ENCODE data around the gene MTOR.

The MTOR gene

GRCh38 chr1:11152755-11153154 is 109.6 kb downstream of the MTOR start:
- Histone ChIP-seq H3F3A (ENCODE audit: insufficient read depth, low read length) (no peaks in the 10 kb centered on the region), H2AFZ (ENCODE audit: low read length) (no peak overlapping the region), H3K9me2 (replicated peaks; ENCODE audit: insufficient read depth, low read length) (no peaks in the 10 kb centered on the region), H4K20me1 (ENCODE audit: insufficient read depth, low read length) (no peaks in the 10 kb centered on the region), H3K4me2 (ENCODE audit: low read depth, low read length) (no peak overlapping the region), H3K27ac (ENCODE audit: low read length) (no peak overlapping the region), H3K9ac (ENCODE audit: low read length) (no peak overlapping the region), H3K4me1 (ENCODE audit: low read length) (no peaks in the 10 kb centered on the region), H3K4me3 (ENCODE audit: low read length) (no peak overlapping the region), H3K9me3 (replicated peaks; ENCODE audit: insufficient read depth, low read length) (no peaks in the 10 kb centered on the region), H3K36me3 (replicated peaks; ENCODE audit: insufficient read depth, low read length) (no peaks in the 10 kb centered on the region), H3K27me3 (replicated peaks; ENCODE audit: insufficient read depth, low read length) (no peaks in the 10 kb centered on the region), H3K79me2 (ENCODE audit: low read length) (no peaks in the 10 kb centered on the region)
- TF ChIP-seq EZH2 (optimal IDR thresholded peaks at IDR 0.05; ENCODE audit: low read depth, low read length) (no peak), CTCF (IDR thresholded peaks at IDR 0.05; ENCODE audit: low read length) (no peak), EZH2phosphoT487 (IDR thresholded peaks at IDR 0.05; ENCODE audit: low read length) (no peak)
- no peak for DNase-seq

GRCh38 chr1:11151826-11152612 is 110.3 kb downstream of the MTOR start:
- no peak for DNase-seq

GRCh38 chr1:11151114-11151513 is 111.2 kb downstream of the MTOR start:
- TF ChIP-seq EZH2phosphoT487 (IDR thresholded peaks at IDR 0.05; ENCODE audit: low read length), result no peak
- TF ChIP-seq CTCF (IDR thresholded peaks at IDR 0.05; ENCODE audit: low read length), result no peak
- TF ChIP-seq EZH2 (optimal IDR thresholded peaks at IDR 0.05; ENCODE audit: low read depth, low read length), result no peak
- H3K79me2 ChIP-seq (ENCODE audit: low read length), result no peaks in the 10 kb centered on the region
- H4K20me1 ChIP-seq (ENCODE audit: insufficient read depth, low read length), result no peaks in the 10 kb centered on the region
- no peaks in the 10 kb centered on the region for H3K9me3 ChIP-seq (replicated peaks; ENCODE audit: insufficient read depth, low read length)
- H3K36me3 ChIP-seq (replicated peaks; ENCODE audit: insufficient read depth, low read length), result no peaks in the 10 kb centered on the region
- no peaks in the 10 kb centered on the region for H3K27me3 ChIP-seq (replicated peaks; ENCODE audit: insufficient read depth, low read length)
- H3K9me2 ChIP-seq (replicated peaks; ENCODE audit: insufficient read depth, low read length), result no peaks in the 10 kb centered on the region
- H3K4me2 ChIP-seq (ENCODE audit: low read depth, low read length), result no peak overlapping the region
- DNase-seq, result no peak
- no peak overlapping the region for H3K9ac ChIP-seq (ENCODE audit: low read length)
- no peak overlapping the region for H3K4me3 ChIP-seq (ENCODE audit: low read length)
- H2AFZ ChIP-seq (ENCODE audit: low read length), result no peak overlapping the region
- no peak overlapping the region for H3K27ac ChIP-seq (ENCODE audit: low read length)
- no peaks in the 10 kb centered on the region for H3F3A ChIP-seq (ENCODE audit: insufficient read depth, low read length)
- no peaks in the 10 kb centered on the region for H3K4me1 ChIP-seq (ENCODE audit: low read length)

More at GRCh38 chr1:11151826-11152612, 110.3 kb downstream of the MTOR start:
- no peak for TF ChIP-seq CTCF (IDR thresholded peaks at IDR 0.05; ENCODE audit: low read length)
- no peak for TF ChIP-seq EZH2 (optimal IDR thresholded peaks at IDR 0.05; ENCODE audit: low read depth, low read length)
- no peaks in the 10 kb centered on the region for H3K9me2 ChIP-seq (replicated peaks; ENCODE audit: insufficient read depth, low read length)
- no peaks in the 10 kb centered on the region for H3K27me3 ChIP-seq (replicated peaks; ENCODE audit: insufficient read depth, low read length)
- no peaks in the 10 kb centered on the region for H3K36me3 ChIP-seq (replicated peaks; ENCODE audit: insufficient read depth, low read length)
- H3K79me2 ChIP-seq (ENCODE audit: low read length), result no peaks in the 10 kb centered on the region
- no peaks in the 10 kb centered on the region for H3K9me3 ChIP-seq (replicated peaks; ENCODE audit: insufficient read depth, low read length)
- H4K20me1 ChIP-seq (ENCODE audit: insufficient read depth, low read length), result no peaks in the 10 kb centered on the region
- H3K9ac ChIP-seq (ENCODE audit: low read length), result no peak overlapping the region
- no peaks in the 10 kb centered on the region for H3F3A ChIP-seq (ENCODE audit: insufficient read depth, low read length)
- no peak overlapping the region for H3K4me3 ChIP-seq (ENCODE audit: low read length)
- no peaks in the 10 kb centered on the region for H3K4me1 ChIP-seq (ENCODE audit: low read length)
- H2AFZ ChIP-seq (ENCODE audit: low read length), result no peak overlapping the region
- H3K27ac ChIP-seq (ENCODE audit: low read length), result no peak overlapping the region
- no peak overlapping the region for H3K4me2 ChIP-seq (ENCODE audit: low read depth, low read length)
